Neural cell (in vitro differentiated cells): Measurements from ENCODE around the gene IGF2BP2.

Experiments
- CTCF ChIP-seq: fragments of 450-650 bp; IDR thresholded peaks from 2 replicates; pipeline ENCODE4 v1.5.1; 2014; ENCODE audit warnings: antibody characterized with exemption, mild to moderate bottlenecking, moderate library complexity; ENCODE audit not compliant: poor library complexity, severe bottlenecking
- EZH2 ChIP-seq: fragments of 200-600, 300-800 bp; shearing (Covaris generic), sonication (generic); IDR thresholded peaks from 2 replicates; pipeline ENCODE4 v1.6.1; 2014; ENCODE audit warnings: antibody characterized with exemption, low read length, borderline replicate concordance, mild to moderate bottlenecking; ENCODE audit not compliant: insufficient read depth, poor library complexity, severe bottlenecking
- SMC3 ChIP-seq: fragments of 450-650 bp; conservative IDR thresholded peaks from 2 replicates; pipeline ENCODE4 v1.6.1; 2014; ENCODE audit warnings: antibody characterized with exemption, mild to moderate bottlenecking, moderate library complexity; ENCODE audit not compliant: poor library complexity

DNA sequence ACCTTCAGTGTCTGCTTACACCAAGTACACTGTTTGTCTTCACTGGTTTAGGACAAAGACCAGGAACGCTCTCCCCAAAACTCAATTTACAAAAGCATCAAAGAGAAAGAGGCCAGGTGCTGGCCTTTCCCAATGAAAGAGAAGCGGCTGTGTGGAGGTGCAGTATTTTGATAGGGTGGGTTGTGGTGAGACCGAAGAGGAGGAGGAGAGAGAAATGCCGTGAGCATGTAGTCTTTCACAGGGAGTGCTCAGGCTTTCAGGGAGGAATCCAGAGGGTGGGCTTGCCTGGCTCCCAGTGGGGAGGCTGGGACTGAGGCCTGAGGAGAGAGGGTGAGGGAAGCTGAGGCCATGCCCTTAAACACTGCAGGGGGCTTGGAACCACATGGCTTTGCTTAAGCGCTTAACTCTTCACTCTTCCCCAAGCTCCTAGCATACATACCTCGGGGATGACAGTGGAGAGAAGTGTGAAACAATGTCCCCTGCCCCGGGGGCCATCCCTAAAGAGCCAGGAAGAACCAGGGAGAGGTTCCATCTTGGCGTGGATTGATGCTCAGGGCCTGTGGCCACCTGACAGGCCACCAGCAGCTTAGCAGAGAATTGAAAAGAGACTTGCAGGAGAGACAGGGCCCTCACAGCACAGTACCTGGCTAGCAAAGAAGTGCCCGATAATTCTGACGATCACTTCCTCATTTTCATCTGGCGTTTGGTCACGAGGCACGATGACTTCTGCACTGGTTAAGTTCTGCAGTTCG, 178.3 kb downstream of the IGF2BP2 start:
- TF ChIP-seq CTCF = no peak
- TF ChIP-seq SMC3 = no peak
- TF ChIP-seq EZH2 = no peak
